IPS-18a (cell line): Measurements from ENCODE around the gene NOS1AP.

Experiments
- H3K27ac ChIP-seq: one replicate; pipeline ENCODE4 v1.5.1; 2013; ENCODE audit warnings: low read length
- H3K27me3 ChIP-seq: one replicate; pipeline ENCODE4 v1.6.1; 2013; ENCODE audit warnings: mild to moderate bottlenecking, low read length; ENCODE audit not compliant: control insufficient read depth, insufficient read depth
- H3K36me3 ChIP-seq: one replicate; pipeline ENCODE4 v1.6.1; 2013; ENCODE audit warnings: low read depth, low read length; ENCODE audit not compliant: control insufficient read depth
- H3K4me1 ChIP-seq: one replicate; pipeline ENCODE4 v1.6.1; 2013; ENCODE audit warnings: low read depth, low read length; ENCODE audit not compliant: control insufficient read depth
- H3K4me3 ChIP-seq: one replicate; pipeline ENCODE4 v1.5.1; 2013; ENCODE audit warnings: low read length
- H3K9ac ChIP-seq: one replicate; pipeline ENCODE4 v1.6.1; 2013; ENCODE audit warnings: mild to moderate bottlenecking, low read length, moderate library complexity
- H3K9me3 ChIP-seq: one replicate; pipeline ENCODE4 v1.6.1; 2013; ENCODE audit warnings: low read depth, low read length; ENCODE audit not compliant: control insufficient read depth

The NOS1AP gene

DNA sequence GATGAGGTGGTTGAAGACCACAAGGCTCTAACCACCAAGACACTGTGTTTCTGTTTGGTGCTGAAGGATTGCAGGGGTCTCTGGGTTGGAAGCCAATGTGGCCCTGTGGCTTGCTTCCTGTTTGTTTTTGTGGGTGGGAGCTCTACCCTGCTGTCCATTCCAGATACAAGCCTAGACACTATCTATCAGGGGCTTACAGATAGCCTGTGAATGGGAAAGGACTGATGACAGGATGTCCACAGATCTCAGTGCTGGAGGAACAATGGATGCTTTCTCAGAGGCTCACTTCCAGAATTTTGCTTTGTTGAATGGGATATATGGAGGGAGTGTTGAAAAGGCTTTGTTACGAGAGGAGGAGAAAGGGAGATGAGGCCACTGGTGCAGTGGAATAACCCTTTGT, 69.7 kb downstream of the NOS1AP start:
- no peaks in the 10 kb centered on the region for H3K36me3 ChIP-seq
- H3K9me3 ChIP-seq, result no peaks in the 10 kb centered on the region
- H3K27me3 ChIP-seq, result no peaks in the 10 kb centered on the region
- H3K4me3 ChIP-seq, result no peak overlapping the region
- H3K9ac ChIP-seq, result no peak overlapping the region
- peaks cover 22% of the 10 kb centered on the region for H3K4me1 ChIP-seq
- H3K27ac ChIP-seq, result no peak overlapping the region

DNA sequence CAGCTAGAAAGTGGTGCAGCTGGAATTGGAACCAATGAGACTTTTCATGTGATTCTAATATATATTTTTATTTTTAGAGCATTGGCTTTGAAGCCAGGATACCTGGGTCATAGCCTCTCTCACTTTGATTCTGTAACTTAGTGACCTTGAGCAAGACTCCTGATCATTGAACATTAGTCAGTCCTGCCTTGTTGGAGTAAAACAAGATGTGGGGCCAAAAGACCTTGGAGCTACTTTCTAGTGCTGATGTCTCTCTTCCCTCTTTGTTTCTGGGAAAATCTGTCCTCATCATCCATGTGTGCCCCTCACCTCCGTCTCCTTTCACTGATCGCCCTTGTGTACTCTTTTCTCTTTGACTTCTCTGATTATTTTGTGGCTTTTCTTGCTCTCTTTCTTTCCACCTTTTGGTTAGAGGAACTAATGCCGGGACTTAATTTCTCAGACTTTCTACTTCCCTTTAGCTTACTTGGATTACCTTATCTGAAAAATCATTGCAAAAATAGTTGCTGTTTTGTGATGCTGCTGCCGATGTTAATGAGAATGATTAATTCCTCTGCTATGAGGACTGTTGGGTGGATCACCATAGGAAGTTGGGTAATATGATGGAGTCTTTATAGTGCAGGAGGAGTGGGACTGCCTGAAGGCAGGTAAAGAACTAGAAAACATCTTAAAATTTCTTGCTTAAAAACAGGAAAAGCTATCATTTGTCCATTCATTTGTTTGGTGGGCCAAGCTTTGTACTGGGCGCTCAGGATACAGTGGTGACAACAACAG, 72.0 kb downstream of the NOS1AP start:
- no peak overlapping the region for H3K4me3 ChIP-seq
- no peak overlapping the region for H3K27ac ChIP-seq
- no peak overlapping the region for H3K9ac ChIP-seq
- H3K36me3 ChIP-seq, result no peaks in the 10 kb centered on the region
- no peaks in the 10 kb centered on the region for H3K9me3 ChIP-seq
- H3K4me1 ChIP-seq, result peaks cover 41% of the 10 kb centered on the region
- no peaks in the 10 kb centered on the region for H3K27me3 ChIP-seq

DNA sequence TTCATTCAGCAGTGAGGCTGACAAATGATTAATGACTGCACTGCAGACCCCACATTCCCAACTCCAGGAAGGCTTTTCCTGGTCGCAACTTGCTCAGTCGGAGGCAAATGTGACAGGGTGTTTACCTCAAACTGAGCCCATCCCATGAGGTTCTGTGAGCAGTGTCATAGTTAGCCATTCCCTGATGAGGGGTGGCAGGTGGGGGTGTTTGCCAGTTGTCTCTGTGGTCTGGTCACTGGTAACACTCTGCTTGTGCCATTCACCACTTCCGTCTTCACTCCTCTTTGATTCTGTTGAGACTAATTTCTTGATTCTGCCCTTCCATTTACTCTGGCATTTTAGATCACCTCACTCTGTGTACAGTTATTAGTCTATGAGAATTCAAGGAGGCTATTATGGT, 73.5 kb downstream of the NOS1AP start:
- H3K36me3 ChIP-seq, result no peaks in the 10 kb centered on the region
- no peaks in the 10 kb centered on the region for H3K27me3 ChIP-seq
- H3K4me3 ChIP-seq, result no peak overlapping the region
- H3K4me1 ChIP-seq, result peaks cover 43% of the 10 kb centered on the region
- no peaks in the 10 kb centered on the region for H3K9me3 ChIP-seq
- H3K9ac ChIP-seq, result no peak overlapping the region
- H3K27ac ChIP-seq, result no peak overlapping the region

DNA sequence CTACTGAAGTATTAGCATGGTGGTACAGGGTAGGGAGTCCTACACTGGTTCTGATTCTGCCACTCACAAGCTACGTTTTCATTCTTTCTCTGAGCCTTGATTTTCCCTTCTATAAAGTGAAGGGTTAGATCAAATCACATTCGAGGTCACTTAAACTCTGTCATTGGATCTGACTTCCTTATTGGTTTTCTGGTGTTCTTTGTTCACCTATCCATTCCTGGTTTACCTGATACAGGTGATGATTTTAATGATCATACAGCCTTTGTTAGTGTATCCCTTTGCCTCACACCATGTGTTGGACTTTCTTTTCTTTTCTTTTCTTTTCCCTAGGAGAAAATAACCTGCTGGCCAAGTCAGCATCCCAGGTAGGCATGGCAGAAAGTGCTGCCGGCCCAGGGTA, 74.8 kb downstream of the NOS1AP start:
- peak overlapping the region; percentile 34 for H3K9ac ChIP-seq
- peak overlapping the region; percentile 23 for H3K4me3 ChIP-seq
- H3K36me3 ChIP-seq, result no peaks in the 10 kb centered on the region
- no peaks in the 10 kb centered on the region for H3K9me3 ChIP-seq
- H3K4me1 ChIP-seq, result peaks cover 46% of the 10 kb centered on the region
- peak overlapping the region; percentile 56 for H3K27ac ChIP-seq
- H3K27me3 ChIP-seq, result no peaks in the 10 kb centered on the region

DNA sequence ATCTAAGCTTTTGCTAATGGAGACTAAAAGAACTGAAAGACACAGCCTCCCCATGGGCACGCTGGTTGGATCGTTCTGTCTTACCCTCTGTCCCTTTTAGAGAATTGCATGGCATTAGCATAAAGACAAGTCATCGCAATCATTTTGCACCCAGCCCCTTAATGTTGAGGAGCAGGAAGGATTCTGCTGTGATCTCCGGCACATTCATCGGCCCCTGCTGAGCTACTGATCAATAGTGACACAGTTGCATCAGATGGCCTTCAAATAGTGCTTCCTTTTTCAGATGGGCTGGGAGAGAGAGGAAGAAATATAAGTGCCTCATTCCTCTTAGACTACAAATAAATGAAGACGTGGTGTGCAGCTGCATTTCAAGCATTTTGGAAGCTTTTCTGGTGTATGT, 75.4 kb downstream of the NOS1AP start:
- peaks cover 44% of the 10 kb centered on the region for H3K4me1 ChIP-seq
- H3K36me3 ChIP-seq, result no peaks in the 10 kb centered on the region
- peak overlapping the region; percentile 34 for H3K9ac ChIP-seq
- peak overlapping the region; percentile 56 for H3K27ac ChIP-seq
- peak overlapping the region; percentile 23 for H3K4me3 ChIP-seq
- H3K9me3 ChIP-seq, result no peaks in the 10 kb centered on the region
- H3K27me3 ChIP-seq, result no peaks in the 10 kb centered on the region

DNA sequence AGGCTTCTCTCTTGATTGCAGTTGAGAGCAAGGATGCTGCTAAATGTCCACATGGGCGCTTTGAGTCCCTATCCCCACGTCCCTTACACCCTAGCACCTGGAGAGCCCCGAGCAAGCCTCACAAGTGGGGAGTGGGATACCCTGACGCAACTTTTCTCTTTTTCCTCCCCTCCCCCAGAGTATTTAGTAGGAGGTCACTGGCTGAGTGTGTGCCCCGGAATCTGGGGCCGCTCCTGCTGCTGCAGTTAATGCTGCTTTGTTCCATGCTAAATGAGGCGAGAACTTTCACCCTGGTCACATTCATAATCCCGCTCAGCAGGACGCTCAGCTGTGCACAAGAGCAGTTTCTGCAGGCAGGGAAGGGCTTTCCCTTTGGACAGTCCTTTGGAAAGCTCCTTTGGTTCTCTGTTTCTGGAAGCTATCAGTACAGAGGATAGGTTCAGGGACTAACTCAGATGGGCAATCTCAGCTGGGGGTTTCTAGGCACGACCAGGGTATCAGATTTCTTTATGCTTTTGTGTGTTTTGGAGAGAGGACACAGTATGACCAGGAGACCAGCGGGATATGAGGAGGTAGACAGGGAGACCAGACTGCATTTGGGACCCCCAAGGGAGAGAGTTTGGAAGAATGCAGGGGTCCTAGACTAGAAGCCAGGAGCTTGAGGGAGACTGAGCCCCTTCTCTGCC, 75.9 kb downstream of the NOS1AP start:
- Histone ChIP-seq H3K9ac (peak overlapping the region; percentile 43), H3K27ac (peak overlapping the region; percentile 74), H3K4me1 (peaks cover 44% of the 10 kb centered on the region), H3K36me3 (no peaks in the 10 kb centered on the region), H3K9me3 (no peaks in the 10 kb centered on the region), H3K4me3 (peak overlapping the region; percentile 40), H3K27me3 (no peaks in the 10 kb centered on the region)

DNA sequence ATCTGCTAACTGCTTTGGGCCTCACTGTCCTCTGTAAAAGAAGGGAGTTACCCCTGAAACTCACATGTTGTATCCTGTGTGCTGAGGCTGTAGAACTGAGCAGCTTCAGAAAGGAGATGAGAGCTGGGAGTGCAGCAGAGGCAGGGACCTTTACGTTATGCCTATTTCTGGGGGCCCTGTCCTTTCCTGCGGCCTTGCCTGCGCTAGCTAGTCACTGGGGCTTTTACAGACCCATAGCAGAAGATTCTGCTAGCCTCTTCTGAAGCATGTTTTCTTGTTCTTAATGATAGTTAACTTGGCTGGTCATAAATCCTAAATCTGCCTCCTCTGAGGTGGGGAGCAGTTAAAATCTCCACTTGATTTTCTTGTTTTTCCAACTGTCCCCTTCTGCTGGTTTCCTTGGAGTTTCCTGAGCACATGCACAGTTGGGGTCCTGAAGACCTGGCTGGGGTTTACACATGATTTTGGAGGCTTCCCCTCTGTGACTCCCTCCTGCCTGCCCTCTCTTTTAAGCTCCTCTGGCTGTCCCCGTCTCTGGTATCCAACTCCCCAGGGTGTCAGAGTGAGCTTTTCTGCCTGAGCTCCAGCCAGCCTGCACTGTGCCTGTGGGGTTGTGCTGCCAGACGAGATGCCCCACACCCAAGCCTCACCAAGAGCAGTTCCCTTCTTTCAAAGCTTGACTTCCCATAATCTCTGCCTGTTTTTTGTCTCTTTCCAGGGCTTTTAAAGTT, 76.6 kb downstream of the NOS1AP start:
- H3K27ac ChIP-seq, result peak overlapping the region; percentile 74
- H3K4me1 ChIP-seq, result peaks cover 44% of the 10 kb centered on the region

DNA sequence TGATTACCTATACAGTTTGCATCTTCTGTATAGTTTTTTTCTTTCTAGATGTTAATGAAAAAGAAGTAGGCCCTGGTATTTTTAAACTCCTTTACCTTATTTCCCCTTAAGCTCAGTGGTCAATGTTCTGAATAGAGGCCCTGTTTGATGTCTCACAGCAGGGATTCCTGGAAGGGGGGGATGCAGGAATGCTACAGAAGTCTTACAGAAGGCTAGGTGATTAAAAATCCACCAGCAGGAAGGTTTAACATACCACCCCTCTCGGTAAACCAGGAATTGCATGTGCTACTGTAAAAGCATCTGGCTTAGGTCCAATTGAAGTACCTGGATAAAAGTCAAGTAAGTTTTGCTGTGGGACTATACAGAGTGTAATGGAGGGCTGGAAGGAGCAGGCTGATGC, 78.3 kb downstream of the NOS1AP start:
- Histone ChIP-seq H3K36me3 (no peaks in the 10 kb centered on the region), H3K9me3 (no peaks in the 10 kb centered on the region), H3K27ac (no peak overlapping the region), H3K9ac (no peak overlapping the region), H3K4me3 (peak overlapping the region; percentile 19), H3K27me3 (no peaks in the 10 kb centered on the region), H3K4me1 (peaks cover 44% of the 10 kb centered on the region)

More for the DNA sequence above, 76.6 kb downstream of the NOS1AP start:
- no peaks in the 10 kb centered on the region for H3K9me3 ChIP-seq
- peak overlapping the region; percentile 43 for H3K9ac ChIP-seq
- H3K4me3 ChIP-seq, result peak overlapping the region; percentile 40
- no peaks in the 10 kb centered on the region for H3K36me3 ChIP-seq
- H3K27me3 ChIP-seq, result no peaks in the 10 kb centered on the region

DNA sequence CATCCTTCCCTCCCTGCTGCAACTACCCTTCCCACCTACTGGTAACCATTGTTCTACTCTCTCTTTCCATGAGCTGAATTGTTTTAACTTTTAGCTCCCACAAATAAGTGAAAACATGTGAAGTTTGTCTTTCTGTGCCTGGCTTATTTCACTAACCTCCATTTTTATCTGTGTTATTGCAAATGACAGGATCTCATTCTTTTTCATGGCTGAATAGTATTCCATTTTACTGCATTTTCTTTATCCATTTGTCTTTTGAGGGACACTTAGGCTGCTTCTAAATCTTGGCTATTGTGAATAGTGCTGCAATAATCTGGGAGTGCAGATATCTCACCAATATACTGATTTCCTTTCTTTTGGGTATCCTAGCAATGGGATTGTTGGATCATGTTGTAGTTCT, 80.6 kb downstream of the NOS1AP start:
- Histone ChIP-seq H3K27me3 (no peaks in the 10 kb centered on the region), H3K9ac (no peak overlapping the region), H3K9me3 (no peaks in the 10 kb centered on the region), H3K36me3 (no peaks in the 10 kb centered on the region), H3K4me1 (peaks cover 31% of the 10 kb centered on the region), H3K4me3 (no peak overlapping the region), H3K27ac (no peak overlapping the region)

DNA sequence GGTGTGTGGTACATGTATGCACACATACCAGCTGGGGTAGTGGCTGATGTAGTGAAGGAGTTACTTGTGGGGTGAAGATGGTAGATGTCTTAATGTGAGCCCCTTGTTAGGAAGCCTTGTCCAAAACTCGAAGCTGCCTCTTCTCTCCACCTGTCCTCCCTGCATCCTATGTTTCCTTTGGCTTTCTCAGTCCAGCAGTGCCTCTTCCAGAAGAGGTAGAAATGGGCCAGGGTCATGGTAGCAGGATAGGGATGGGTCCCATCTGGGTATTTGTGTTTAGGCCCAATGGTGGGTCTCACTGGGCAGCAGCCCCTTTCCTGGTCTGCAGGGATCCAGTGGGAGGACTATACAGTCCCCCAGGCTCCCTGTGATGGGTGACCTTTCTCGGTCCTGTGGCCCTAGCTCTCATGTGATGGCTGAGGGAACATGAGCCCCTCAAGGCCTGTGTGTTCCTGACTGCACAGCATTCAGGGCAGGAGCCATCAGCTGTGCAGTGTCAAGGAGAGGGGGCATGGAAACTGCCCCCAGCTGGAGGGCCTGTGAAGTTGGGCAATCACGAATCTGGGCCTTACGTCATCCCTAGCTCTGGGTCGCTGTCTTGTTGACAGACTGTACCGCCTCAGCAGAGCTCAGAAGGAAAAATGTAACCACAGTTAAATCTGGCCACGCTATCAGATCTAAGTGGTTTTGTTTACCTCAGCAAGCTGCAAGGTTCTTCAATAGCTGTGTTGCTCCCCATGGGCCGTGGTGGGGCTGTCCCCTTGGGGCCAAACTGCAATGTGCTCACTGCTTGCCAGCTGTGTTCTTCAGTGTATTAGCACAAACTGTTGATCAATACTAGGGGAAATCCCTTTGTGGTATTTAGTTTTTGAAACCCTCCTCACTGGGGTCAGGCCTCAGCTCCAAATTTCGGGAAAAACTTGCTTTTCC, 82.7 kb downstream of the NOS1AP start:
- H3K27ac ChIP-seq, result no peak overlapping the region
- no peaks in the 10 kb centered on the region for H3K27me3 ChIP-seq
- H3K4me3 ChIP-seq, result no peak overlapping the region
- H3K36me3 ChIP-seq, result no peaks in the 10 kb centered on the region
- peaks cover 14% of the 10 kb centered on the region for H3K4me1 ChIP-seq
- H3K9me3 ChIP-seq, result no peaks in the 10 kb centered on the region
- H3K9ac ChIP-seq, result no peak overlapping the region

DNA sequence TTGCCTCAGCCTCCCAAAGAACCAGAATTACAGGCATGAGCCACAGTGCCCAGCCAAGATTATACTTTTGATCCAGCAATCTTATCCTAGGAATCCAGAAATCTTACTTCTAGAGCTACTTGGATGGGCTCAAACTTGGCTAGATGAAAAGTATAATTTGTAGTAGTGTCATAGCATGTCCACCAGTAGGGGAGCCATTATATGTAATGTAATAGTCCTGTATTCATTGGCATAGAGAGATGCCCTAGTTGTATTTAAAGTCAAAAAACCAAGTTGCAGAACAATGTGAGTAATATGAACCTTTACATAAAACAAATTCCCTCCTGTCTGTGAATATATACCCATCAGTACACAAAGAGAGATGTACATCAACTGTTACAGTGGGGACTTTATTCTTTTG, 83.9 kb downstream of the NOS1AP start:
- H3K4me3 ChIP-seq, result no peak overlapping the region

More for the DNA sequence above, 83.9 kb downstream of the NOS1AP start:
- Histone ChIP-seq H3K4me1 (peaks cover 2% of the 10 kb centered on the region), H3K36me3 (no peaks in the 10 kb centered on the region), H3K9ac (no peak overlapping the region), H3K9me3 (no peaks in the 10 kb centered on the region), H3K27me3 (no peaks in the 10 kb centered on the region), H3K27ac (no peak overlapping the region)
